ENCODE results near the gene SORCS2. TPM values are rescaled to one million over a fixed set of nuclear protein-coding genes. Genes with fewer than 3 reads are reported as not detected.

SORCS2 gene
- total RNA-seq, 1 donor from 2014 or later = 3.0 TPM

DNA sequence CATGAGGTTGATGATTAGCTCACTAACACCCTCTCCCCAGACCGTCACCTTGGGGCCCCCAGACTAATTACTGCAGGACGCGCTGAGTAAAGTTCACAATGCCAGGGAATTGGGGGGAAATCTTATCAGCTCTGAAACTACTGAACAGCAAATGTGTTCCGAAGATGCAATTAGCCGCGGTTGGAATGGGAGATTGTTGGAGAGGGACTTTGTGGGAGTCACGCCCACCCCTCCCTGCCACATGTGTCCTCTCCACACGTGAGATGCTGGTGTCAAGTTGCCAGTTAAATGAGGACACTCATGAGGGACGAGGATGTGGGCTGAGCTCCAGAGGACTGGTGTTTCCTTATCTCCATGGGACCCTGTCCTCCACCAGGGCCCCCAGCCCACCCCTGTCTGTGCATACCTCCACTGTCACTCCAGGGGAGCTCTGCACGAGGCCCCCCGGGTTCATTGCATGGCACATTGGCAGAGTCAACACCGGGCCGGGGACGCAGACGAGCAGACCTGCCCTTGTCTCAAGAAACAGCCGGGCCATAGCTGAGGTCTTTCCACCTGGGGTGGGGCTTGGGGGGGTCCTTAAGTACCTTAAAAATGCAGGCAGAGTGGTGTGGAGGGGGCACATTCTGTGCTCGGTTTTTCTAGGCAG is 417.8 kb downstream of the SORCS2 start:
- H3K9me3 Mint-ChIP-seq (ENCODE audit: unreplicated experiment) = no peaks in the 10 kb centered on the region
- DNase-seq (ENCODE audit: extremely low spot score, unreplicated experiment) = no peak
- TF ChIP-seq, protein P1, sequence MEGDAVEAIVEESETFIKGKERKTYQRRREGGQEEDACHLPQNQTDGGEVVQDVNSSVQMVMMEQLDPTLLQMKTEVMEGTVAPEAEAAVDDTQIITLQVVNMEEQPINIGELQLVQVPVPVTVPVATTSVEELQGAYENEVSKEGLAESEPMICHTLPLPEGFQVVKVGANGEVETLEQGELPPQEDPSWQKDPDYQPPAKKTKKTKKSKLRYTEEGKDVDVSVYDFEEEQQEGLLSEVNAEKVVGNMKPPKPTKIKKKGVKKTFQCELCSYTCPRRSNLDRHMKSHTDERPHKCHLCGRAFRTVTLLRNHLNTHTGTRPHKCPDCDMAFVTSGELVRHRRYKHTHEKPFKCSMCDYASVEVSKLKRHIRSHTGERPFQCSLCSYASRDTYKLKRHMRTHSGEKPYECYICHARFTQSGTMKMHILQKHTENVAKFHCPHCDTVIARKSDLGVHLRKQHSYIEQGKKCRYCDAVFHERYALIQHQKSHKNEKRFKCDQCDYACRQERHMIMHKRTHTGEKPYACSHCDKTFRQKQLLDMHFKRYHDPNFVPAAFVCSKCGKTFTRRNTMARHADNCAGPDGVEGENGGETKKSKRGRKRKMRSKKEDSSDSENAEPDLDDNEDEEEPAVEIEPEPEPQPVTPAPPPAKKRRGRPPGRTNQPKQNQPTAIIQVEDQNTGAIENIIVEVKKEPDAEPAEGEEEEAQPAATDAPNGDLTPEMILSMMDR (IDR thresholded peaks at IDR 0.05) = no peak
- H3K36me3 Mint-ChIP-seq (ENCODE audit: unreplicated experiment) = no peaks in the 10 kb centered on the region
- no peak overlapping the region for H3K27ac Mint-ChIP-seq (ENCODE audit: unreplicated experiment)
- no peaks in the 10 kb centered on the region for H3K4me1 Mint-ChIP-seq (ENCODE audit: unreplicated experiment)
- no peaks in the 10 kb centered on the region for H3K27me3 Mint-ChIP-seq (ENCODE audit: unreplicated experiment)
- H3K4me3 Mint-ChIP-seq (ENCODE audit: unreplicated experiment) = no peak overlapping the region

DNA sequence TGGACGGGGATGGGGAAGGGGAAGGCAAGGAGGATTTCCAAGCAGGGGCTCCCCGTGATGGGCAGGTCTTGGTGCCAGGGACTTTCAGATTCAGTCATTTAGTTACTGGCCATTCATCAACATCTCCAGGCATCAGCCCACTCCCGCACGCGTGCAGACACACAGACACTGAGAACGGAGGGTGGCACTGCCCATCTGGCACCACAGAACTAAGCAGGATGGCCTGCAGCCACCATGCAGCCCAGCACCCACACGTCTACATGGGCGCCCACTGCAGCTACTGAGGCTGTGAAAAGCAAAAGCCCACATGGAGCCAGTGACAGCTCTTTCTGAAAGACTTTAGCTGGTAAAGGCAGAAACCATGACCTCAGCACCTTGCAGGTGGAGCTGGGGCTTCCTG is 418.5 kb downstream of the SORCS2 start:
- H3K27ac Mint-ChIP-seq (ENCODE audit: unreplicated experiment) = no peak overlapping the region
- no peaks in the 10 kb centered on the region for H3K27me3 Mint-ChIP-seq (ENCODE audit: unreplicated experiment)
- H3K9me3 Mint-ChIP-seq (ENCODE audit: unreplicated experiment) = no peaks in the 10 kb centered on the region
- no peak for DNase-seq (ENCODE audit: extremely low spot score, unreplicated experiment)
- H3K4me1 Mint-ChIP-seq (ENCODE audit: unreplicated experiment) = no peaks in the 10 kb centered on the region
- H3K36me3 Mint-ChIP-seq (ENCODE audit: unreplicated experiment) = no peaks in the 10 kb centered on the region
- H3K4me3 Mint-ChIP-seq (ENCODE audit: unreplicated experiment) = no peak overlapping the region
- TF ChIP-seq, protein P1 (IDR thresholded peaks at IDR 0.05) = no peak

DNA sequence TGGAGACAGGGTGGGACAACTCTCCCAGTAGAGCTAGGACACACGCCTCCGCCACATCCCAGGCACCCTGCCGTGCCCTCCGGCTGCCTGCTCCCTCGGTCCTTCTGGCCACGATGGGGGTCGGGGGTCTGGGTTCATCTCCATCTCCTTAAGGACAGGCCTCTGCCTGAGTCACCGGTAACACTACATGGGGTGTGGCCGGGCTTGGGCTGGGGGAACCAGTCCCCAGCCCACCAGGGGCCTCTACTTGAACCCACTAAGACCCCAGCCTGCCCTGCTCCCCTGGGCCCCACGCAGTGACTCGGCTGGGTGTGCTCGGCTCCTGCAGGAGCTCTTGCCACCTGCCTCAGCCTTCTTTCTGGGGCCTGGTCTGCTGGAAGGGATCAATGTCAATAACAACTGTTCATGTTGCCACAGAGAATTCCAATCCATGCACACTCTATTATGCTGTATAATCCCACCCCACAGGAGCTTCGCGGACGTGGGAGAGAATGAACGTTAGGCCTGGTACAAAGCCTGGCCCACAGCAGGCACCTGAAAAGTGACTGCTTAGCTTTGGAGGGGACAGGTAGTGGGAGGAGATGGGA is 420.1 kb downstream of the SORCS2 start:
- no peaks in the 10 kb centered on the region for H3K4me1 Mint-ChIP-seq (ENCODE audit: unreplicated experiment)
- H3K27ac Mint-ChIP-seq (ENCODE audit: unreplicated experiment) = no peak overlapping the region
- H3K4me3 Mint-ChIP-seq (ENCODE audit: unreplicated experiment) = no peak overlapping the region
- no peaks in the 10 kb centered on the region for H3K36me3 Mint-ChIP-seq (ENCODE audit: unreplicated experiment)
- TF ChIP-seq, protein P1 (IDR thresholded peaks at IDR 0.05) = no peak
- H3K27me3 Mint-ChIP-seq (ENCODE audit: unreplicated experiment) = no peaks in the 10 kb centered on the region
- H3K9me3 Mint-ChIP-seq (ENCODE audit: unreplicated experiment) = no peaks in the 10 kb centered on the region
- DNase-seq (ENCODE audit: extremely low spot score, unreplicated experiment) = no peak

DNA sequence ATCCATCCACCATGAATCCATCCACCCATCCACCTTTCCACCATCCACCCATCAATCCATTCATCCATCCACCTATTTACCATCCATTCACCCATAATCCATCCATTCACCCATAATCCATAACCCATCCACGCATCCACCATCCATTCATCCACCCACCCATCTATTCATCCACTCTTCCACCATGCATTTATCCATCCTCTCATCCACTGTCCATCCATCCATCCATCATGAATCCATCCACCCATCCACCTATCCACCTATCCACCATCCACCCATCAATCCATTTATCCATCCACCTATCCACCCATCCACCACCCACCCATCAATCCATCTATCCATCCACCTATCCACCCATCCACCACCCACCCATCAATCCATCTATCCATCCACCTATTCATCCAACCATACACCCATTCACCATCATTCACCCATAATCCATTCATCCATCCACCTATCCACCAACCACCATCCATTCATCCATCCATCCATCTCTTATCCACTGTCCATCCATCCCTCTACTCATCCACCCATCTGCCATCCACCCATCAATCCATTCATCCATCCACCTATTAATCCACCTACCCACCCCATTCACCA is 422.1 kb downstream of the SORCS2 start:
- no peaks in the 10 kb centered on the region for H3K36me3 Mint-ChIP-seq (ENCODE audit: unreplicated experiment)
- no peaks in the 10 kb centered on the region for H3K4me1 Mint-ChIP-seq (ENCODE audit: unreplicated experiment)

DNA sequence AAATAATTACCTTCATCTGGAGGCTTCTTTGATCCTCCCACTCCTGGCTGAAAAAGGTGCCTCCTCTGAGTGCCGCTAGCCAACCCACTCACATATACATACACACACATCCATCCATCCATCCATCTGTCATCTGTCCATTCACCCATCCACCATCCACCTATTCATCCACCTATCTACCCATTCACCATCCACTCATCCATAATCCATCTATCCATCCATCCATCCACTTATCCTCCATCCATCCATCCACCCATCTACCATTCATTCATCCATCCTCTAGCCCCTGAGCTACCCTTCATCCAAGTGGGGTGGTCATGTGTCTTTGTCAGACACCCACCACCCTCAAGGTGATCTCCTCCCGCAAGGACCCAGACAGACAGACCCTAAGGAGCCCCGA is 423.9 kb downstream of the SORCS2 start:
- no peak overlapping the region for H3K27ac Mint-ChIP-seq (ENCODE audit: unreplicated experiment)
- no peaks in the 10 kb centered on the region for H3K4me1 Mint-ChIP-seq (ENCODE audit: unreplicated experiment)
- peaks cover 1% of the 10 kb centered on the region for H3K27me3 Mint-ChIP-seq (ENCODE audit: unreplicated experiment)
- no peak for DNase-seq (ENCODE audit: extremely low spot score, unreplicated experiment)
- TF ChIP-seq, protein P1 (IDR thresholded peaks at IDR 0.05) = no peak
- no peaks in the 10 kb centered on the region for H3K9me3 Mint-ChIP-seq (ENCODE audit: unreplicated experiment)
- H3K4me3 Mint-ChIP-seq (ENCODE audit: unreplicated experiment) = no peak overlapping the region
- no peaks in the 10 kb centered on the region for H3K36me3 Mint-ChIP-seq (ENCODE audit: unreplicated experiment)

More for the DNA sequence above, 422.1 kb downstream of the SORCS2 start:
- H3K27ac Mint-ChIP-seq (ENCODE audit: unreplicated experiment) = no peak overlapping the region
- TF ChIP-seq, protein P1 (IDR thresholded peaks at IDR 0.05) = no peak
- no peaks in the 10 kb centered on the region for H3K27me3 Mint-ChIP-seq (ENCODE audit: unreplicated experiment)
- no peak for DNase-seq (ENCODE audit: extremely low spot score, unreplicated experiment)
- H3K4me3 Mint-ChIP-seq (ENCODE audit: unreplicated experiment) = no peak overlapping the region
- no peaks in the 10 kb centered on the region for H3K9me3 Mint-ChIP-seq (ENCODE audit: unreplicated experiment)
